GM12865 (cell line): ENCODE data around the gene CYTH3.

ENCODE experiments used
- DNase-seq: peaks from one replicate; pipeline ENCODE4 v3.0.0; 2010; ENCODE audit warnings: low read depth
- H3K4me3 ChIP-seq: 2 replicates; pipeline ENCODE4 v1.5.1; 2011; ENCODE audit warnings: mild to moderate bottlenecking, low read depth, low read length, control low read depth
- CTCF ChIP-seq: IDR thresholded peaks from 2 replicates; pipeline ENCODE4 v1.5.1; 2011; ENCODE audit warnings: low read length, control low read depth, low read depth, inconsistent platforms; ENCODE audit not compliant: insufficient read depth; ENCODE audit errors: missing control alignments

CYTH3 gene

GRCh38 chr7:6205971-6206660 lies 66.3 kb downstream of the CYTH3 start:
- DNase-seq: no peak
- no peak for TF ChIP-seq CTCF
- no peak overlapping the region for H3K4me3 ChIP-seq

DNA sequence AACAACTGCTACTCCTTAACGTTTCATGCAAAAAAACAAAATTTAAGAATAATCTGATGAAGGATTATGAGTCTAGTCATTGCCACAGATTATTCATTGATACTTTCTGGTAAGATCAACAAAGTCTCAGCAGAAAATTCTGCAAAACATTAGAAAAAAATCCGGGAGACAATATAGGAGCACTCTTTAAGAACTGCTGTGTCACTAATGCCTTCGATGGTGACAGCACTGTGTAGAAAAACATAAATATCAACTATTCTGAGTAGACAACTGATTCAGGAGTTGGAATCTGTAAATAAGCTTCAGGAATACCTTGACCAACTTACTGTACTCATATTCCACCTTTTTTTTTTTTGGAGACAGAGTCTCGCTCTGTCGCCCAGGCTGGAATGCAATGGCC lies 69.0 kb downstream of the CYTH3 start:
- DNase-seq: no peak
- no peak overlapping the region for H3K4me3 ChIP-seq
- no peak for TF ChIP-seq CTCF

DNA sequence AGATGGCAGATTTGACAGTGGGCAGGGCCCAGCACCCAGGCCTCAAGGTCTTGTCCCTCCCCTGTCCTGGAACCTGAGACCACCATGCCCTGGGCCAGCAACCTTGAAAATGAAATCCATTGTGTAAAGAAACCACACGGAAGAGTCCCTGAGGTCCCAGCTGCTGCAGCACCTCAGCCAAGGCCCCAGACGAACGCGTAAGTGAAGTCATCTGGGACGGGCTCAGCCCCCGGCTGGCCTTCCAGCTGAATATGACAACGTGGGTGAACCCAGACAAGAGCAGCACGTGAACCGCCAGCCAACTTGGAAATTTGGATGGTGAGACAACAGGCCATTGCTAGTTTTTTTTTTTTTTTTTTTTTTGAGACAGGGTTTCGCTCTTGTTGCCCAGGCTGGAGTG lies 70.3 kb downstream of the CYTH3 start:
- no peak for TF ChIP-seq CTCF
- no peak for DNase-seq
- H3K4me3 ChIP-seq: no peak overlapping the region

GRCh38 chr7:6200971-6201370 lies 71.5 kb downstream of the CYTH3 start:
- DNase-seq: no peak
- TF ChIP-seq CTCF: no peak
- no peak overlapping the region for H3K4me3 ChIP-seq

GRCh38 chr7:6198689-6199595 lies 73.5 kb downstream of the CYTH3 start:
- no peak overlapping the region for H3K4me3 ChIP-seq
- no peak for TF ChIP-seq CTCF
- DNase-seq: no peak

- DNase-seq: no peak
- no peak for TF ChIP-seq CTCF
- no peak overlapping the region for H3K4me3 ChIP-seq
Observed at GRCh38 chr7:6197801-6198551, 74.4 kb downstream of the CYTH3 start.
